WI38 (cell line): ENCODE data around the gene TEAD1.

Experiments
- H3K4me3 ChIP-seq: 2 replicates; pipeline ENCODE4 v1.5.1; 2011; ENCODE audit warnings: low read depth, mild to moderate bottlenecking, control low read depth, low read length
- TF ChIP-seq, protein P1 (sequence below): IDR thresholded peaks from 2 replicates; pipeline ENCODE4 v1.5.1; 2012; ENCODE audit warnings: low read depth, mild to moderate bottlenecking, control low read depth, low read length

The TEAD1 gene

DNA sequence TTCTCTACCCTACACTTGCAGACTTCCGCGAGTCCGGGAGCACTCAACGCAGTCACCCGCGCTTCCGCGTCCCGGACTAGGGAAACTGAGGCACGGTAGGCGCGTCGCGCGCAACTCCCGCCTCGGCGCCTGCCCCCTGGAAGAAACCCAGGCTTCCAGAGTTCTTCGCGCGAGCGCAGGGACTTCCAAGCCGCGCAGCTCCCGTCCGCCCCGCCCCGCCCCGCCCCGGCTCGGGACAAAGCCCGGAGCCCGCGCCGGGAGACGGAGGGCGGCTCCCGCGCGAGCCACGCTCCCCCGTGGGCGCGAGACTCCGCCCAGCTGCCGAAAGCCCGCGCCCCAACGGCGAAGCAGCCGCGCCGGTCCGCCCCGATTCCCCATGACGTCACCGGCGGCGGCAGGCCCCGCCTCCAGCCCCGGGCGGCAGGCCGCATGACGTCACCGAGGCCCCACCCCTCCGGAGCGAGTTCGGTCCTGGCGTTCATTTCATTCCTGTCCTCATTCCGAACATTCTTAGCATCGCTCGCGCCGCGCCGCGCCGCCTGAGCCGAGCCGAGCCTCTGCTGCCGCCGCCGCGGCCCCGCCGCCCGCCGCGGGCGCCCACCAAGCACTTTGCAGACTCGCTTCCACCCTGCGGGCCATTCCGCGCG, at the start of gene TEAD1:
Gene TEAD1 (plus strand): TSS at position 498 of the 647 bp plus-strand sequence.
- H3K4me3 ChIP-seq = peak within 1 kb of the TSS; percentile 72

DNA sequence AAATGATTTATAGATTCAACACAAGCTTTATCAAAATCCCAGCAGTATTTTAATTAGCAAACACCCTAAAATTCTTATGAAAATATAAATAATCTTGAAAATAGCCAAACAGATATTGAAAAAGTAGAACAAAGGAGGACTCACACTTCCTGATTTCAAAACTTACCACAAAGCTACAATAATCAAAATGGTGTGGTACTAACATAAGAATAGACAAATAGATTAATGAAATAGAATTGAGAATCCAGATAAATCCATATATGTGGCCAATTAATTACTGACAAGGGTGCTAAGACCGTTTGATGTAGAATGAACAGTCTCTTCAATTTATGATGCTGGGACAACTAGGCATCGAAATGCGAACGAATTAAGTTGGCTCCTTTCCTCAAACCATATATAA, 49.6 kb upstream of the TEAD1 start:
- no peak overlapping the region for H3K4me3 ChIP-seq
- TF ChIP-seq, protein P1, sequence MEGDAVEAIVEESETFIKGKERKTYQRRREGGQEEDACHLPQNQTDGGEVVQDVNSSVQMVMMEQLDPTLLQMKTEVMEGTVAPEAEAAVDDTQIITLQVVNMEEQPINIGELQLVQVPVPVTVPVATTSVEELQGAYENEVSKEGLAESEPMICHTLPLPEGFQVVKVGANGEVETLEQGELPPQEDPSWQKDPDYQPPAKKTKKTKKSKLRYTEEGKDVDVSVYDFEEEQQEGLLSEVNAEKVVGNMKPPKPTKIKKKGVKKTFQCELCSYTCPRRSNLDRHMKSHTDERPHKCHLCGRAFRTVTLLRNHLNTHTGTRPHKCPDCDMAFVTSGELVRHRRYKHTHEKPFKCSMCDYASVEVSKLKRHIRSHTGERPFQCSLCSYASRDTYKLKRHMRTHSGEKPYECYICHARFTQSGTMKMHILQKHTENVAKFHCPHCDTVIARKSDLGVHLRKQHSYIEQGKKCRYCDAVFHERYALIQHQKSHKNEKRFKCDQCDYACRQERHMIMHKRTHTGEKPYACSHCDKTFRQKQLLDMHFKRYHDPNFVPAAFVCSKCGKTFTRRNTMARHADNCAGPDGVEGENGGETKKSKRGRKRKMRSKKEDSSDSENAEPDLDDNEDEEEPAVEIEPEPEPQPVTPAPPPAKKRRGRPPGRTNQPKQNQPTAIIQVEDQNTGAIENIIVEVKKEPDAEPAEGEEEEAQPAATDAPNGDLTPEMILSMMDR = no peak

More for the DNA sequence above, at the start of gene TEAD1:
- TF ChIP-seq, protein P1 = no peak

GRCh38 chr11:12625438-12626071, 48.7 kb upstream of the TEAD1 start:
- 0 out of 2 replicates have a peak overlapping the region, but pooled peaks have one; percentile 13 for H3K4me3 ChIP-seq
- TF ChIP-seq, protein P1 = no peak

DNA sequence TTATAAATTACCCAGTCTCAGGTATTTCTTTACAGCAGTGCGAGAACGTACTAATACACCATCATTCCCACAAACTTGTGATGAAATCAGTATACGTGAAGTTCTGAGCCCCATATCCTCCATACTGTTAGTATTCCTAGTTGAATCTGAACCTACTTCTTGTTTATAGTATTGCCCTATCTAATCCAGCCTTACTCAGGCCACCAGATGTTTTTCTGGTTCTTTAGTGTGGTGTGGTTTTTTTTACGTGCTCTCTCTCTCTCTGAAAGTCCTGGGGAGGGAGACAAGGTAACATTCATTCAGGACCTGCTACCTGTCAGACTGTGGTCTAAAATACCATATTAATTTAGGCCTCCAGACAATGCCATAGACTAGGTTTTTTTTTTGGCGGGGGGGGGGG, 47.6 kb upstream of the TEAD1 start:
- no peak overlapping the region for H3K4me3 ChIP-seq
- TF ChIP-seq, protein P1 = no peak

DNA sequence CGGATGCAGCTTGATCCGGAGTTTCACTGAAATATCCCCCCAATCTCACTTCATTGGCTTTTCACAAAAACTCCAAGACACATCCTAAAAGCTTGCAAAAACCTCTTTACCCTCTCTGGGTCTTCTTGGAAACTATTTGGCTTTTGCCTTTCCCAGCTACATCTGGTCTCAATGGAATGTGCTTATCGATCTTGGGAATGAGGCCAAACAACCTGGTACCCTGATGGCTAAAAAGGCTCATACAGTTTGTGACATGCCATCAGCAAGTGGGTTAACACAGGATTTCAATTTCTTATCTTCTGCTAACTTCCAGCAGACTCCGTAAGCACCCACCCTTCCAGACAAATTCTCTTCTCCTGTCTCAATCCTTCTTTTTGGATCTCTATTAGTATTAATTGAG, 45.9 kb upstream of the TEAD1 start:
- no peak overlapping the region for H3K4me3 ChIP-seq
- TF ChIP-seq, protein P1 = no peak

DNA sequence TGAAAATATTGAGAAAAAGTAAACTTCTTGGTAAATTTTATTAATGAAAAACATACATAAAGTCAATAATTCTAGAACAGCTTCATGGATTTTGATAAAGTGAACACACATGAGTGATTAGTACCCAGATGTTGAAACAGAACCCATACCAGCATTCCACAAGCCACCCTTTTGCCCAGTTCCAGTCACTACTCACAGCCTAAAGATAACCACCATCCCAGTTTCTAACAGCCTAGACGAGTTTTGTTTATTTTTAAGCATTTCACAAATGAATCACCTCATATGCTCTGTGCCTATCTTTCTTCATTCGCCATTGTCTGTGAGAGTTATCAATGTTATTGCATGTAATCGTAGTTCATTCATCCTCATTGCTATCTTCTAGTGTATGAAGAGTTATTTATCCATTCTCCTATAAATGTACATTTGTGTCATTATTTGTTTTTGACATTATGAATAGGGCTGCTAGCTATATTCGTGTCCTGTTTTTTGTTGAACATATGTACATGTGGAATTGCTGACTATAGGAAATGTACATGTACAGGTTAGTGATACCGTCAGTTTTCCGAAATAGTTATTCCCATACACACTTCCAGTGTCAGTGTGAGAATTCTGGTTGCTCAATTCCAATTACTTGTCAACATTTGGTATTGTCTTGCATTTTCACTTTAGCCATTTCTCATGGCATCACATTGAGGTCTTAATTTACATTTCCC, 44.5 kb upstream of the TEAD1 start:
- TF ChIP-seq, protein P1 = no peak

DNA sequence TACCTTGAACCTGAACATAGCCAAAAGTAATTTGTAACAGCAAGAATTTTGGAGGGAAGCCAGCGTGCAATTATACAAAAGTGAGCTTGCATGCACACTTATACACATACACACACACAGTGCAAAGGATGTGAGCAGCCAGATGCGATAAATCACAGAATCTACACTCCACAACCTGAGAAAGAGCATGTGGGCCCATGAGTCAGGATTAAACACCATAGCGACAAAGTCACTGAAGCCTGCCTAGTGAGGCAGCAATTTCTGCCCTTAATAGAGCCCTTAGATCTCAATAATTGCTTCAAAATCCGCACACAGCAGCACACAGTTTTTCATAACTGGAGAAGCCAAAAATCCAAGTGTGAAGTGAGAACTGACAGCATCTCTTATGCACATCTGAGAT, 42.6 kb upstream of the TEAD1 start:
- H3K4me3 ChIP-seq = no peak overlapping the region
- TF ChIP-seq, protein P1 = no peak

More for the DNA sequence above, 44.5 kb upstream of the TEAD1 start:
- H3K4me3 ChIP-seq = no peak overlapping the region
